Activated naive CD8-positive, alpha-beta T cell treated with anti-CD3 and anti-CD28 coated beads for 36 hours (primary cell): ENCODE measurements around the gene PNPLA1. TPM values are rescaled to one million over a fixed set of nuclear protein-coding genes. Genes with fewer than 3 reads are reported as not detected.
A peak's percentile ranks its signal among the peaks of the same experiment; 100 is the strongest.

Experiments
- DNase-seq: peaks from one replicate; pipeline ENCODE4 v3.0.0; 2021
- H3K27ac Mint-ChIP-seq: one replicate; pipeline ENCODE4 v1.8.0; 2022; ENCODE audit warnings: mild to moderate bottlenecking, moderate library complexity, mixed read lengths
- H3K27me3 Mint-ChIP-seq: one replicate; pipeline ENCODE4 v1.8.0; 2022; ENCODE audit warnings: mild to moderate bottlenecking, mixed read lengths
- H3K36me3 Mint-ChIP-seq: one replicate; pipeline ENCODE4 v1.8.0; 2021; ENCODE audit warnings: mild to moderate bottlenecking, mixed read lengths
- H3K4me1 Mint-ChIP-seq: one replicate; pipeline ENCODE4 v1.8.0; 2021; ENCODE audit warnings: mixed read lengths
- H3K4me3 Mint-ChIP-seq: one replicate; pipeline ENCODE4 v1.8.0; 2022; ENCODE audit warnings: mild to moderate bottlenecking, moderate library complexity, mixed read lengths
- H3K9me3 Mint-ChIP-seq: one replicate; pipeline ENCODE4 v1.8.0; 2022; ENCODE audit warnings: mixed read lengths
- total RNA-seq, 2 experiments: library from RNA; stranded (reverse); gene quantifications; one replicate each; pipeline ENCODE4 v1.2.3, GENCODE V29; 2021

PNPLA1 gene
- total RNA-seq, 2 experiments from 2014 or later, result not detected

DNA sequence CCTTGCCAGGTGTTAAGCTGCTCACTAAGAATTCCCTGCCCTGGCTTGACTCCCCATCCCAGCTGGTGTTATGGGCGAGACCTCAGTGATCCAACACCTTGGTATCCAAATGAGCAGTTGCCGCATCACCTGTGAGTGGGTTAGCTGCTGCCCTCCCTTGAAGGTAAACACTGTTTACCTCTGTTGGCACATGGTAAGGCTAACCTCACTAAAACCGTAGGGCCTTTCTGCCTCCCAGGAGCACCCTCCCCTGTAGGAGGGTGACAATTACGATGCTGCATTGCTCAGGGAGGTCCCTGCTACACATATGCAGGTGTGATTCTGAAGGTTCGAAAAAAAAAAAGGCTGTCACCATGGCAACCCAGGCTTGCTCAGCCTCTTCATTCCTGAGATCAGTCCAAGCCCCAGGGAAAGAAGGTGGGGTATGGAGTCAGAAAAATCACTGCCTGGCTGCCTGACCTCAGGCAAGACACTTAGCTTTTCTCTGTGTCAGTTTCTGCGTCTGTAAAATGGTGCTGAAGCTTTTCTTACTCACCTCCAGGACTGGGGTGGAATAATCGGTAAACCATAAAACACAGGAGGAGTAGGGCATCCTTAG is 19.5 kb downstream of the PNPLA1 start:
- no peaks in the 10 kb centered on the region for H3K36me3 Mint-ChIP-seq
- H3K4me1 Mint-ChIP-seq, result peaks cover 5% of the 10 kb centered on the region
- peaks cover 17% of the 10 kb centered on the region for H3K27me3 Mint-ChIP-seq
- DNase-seq, result no peak
- H3K9me3 Mint-ChIP-seq, result no peaks in the 10 kb centered on the region
- H3K4me3 Mint-ChIP-seq, result no peak overlapping the region
- no peak overlapping the region for H3K27ac Mint-ChIP-seq

DNA sequence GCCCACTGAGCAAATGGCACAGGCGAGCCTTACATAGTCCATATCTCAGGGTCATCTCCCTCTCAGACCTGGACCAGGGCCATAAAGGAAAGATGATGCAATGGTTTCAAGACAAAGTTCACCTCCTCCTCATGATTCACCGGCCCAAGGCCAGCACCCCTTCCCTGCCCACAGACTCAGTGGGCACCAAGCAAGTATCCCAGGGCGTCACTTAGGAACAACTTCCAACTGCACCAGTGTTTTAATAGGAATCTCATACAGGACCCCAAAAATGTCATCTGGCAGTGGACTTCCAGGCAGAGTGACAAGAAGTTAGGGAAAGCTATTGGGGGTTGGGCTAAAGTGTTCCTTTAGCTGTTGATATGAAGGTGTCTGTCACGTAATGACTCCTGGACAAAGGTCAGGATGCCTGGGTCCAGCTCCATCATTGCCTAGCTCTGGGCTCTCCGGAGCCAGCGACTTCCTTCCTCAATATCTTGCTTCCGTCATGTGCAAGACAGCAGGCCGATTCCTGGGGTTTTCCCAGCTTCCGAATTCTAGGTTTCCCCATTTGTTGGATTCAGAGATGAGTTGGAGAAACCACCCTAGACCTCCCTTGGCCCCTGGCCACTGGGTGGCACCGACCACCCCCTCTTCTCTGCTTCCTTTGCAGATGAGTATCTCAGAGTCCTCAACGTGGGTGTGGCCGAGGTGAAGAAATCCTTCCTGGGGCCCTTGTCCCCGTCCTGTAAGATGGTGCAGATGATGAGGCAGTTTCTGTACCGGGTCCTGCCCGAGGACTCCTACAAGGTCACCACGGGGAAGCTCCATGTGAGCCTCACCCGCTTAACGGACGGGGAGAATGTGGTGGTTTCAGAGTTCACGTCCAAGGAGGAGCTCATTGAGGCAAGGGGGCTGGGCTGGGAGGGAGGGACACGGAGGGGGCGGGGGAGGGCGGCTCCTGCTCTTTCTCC is 21.1 kb downstream of the PNPLA1 start:
- Mint-ChIP-seq H3K36me3 (no peaks in the 10 kb centered on the region), H3K4me3 (no peak overlapping the region), H3K27me3 (peaks cover under 1% of the 10 kb centered on the region)

DNA sequence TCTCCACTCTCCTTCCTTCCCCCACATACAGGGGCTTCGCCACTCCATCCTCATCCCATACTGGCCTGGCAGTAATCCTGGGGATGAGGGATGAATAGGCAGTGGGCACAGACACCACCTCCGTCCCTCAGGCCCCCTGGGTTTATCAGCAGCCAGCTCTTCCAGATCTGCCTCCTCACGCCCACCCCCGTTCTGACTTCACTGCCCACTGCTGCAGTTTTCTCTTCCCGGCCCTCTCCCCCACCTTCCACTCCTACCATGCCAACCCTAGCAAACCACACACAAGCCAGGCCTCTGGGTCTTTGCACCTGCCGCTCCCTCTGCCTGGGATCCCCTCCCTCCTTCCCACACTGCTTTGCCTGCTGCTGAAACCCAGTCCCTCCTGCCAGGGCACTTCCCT is 22.3 kb downstream of the PNPLA1 start:
- no peak overlapping the region for H3K4me3 Mint-ChIP-seq
- no peaks in the 10 kb centered on the region for H3K36me3 Mint-ChIP-seq
- no peak overlapping the region for H3K27ac Mint-ChIP-seq
- peaks cover 5% of the 10 kb centered on the region for H3K4me1 Mint-ChIP-seq
- H3K27me3 Mint-ChIP-seq, result no peaks in the 10 kb centered on the region
- no peak for DNase-seq
- H3K9me3 Mint-ChIP-seq, result no peaks in the 10 kb centered on the region

More for the DNA sequence above, 21.1 kb downstream of the PNPLA1 start:
- Mint-ChIP-seq H3K27ac (no peak overlapping the region), H3K9me3 (no peaks in the 10 kb centered on the region), H3K4me1 (peaks cover 5% of the 10 kb centered on the region)
- DNase-seq, result no peak

DNA sequence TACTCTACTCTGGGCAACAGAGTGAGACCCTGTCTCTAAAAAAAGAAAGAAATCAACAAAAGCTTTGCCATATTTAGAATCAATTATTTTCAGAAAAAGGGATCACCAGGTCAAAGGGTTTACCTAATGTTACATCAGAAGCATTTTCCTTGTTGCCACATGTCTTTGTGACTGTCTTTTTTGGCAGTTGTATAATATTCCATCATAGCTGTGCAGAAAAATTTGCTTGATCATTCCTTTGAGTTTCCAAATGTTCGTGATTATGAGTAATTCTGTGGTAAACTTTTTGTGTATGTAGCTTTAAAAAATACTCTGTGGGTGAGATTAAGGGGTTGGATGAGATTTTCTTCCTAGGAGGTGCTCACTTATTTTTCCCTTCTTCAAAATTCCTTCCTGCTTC is 26.4 kb downstream of the PNPLA1 start:
- H3K36me3 Mint-ChIP-seq, result no peaks in the 10 kb centered on the region
- H3K4me1 Mint-ChIP-seq, result no peaks in the 10 kb centered on the region
- H3K27me3 Mint-ChIP-seq, result peaks cover 7% of the 10 kb centered on the region
- H3K4me3 Mint-ChIP-seq, result no peak overlapping the region
- H3K27ac Mint-ChIP-seq, result no peak overlapping the region
- no peak for DNase-seq
- H3K9me3 Mint-ChIP-seq, result no peaks in the 10 kb centered on the region

DNA sequence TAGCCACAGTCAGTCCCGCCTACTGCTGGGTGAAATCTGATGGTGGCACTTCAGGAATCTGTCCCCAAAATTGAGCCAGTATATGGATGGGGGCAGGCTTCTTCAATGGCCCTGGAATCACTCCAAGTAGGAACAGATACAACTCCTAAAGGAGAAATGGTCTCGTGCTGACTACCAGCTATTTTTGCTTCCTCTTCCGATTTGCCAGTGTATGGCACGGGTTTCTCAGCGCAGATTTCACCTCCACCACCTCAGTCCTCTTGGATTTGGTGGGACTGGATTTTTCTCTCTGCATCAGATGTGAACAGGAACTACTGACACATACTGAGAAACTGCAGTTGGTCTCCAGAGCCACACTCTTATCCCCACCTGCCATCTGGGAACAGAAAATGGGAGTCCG is 27.2 kb downstream of the PNPLA1 start:
- Mint-ChIP-seq H3K27me3 (peaks cover 12% of the 10 kb centered on the region), H3K36me3 (no peaks in the 10 kb centered on the region), H3K27ac (no peak overlapping the region), H3K9me3 (no peaks in the 10 kb centered on the region), H3K4me3 (no peak overlapping the region), H3K4me1 (no peaks in the 10 kb centered on the region)
- no peak for DNase-seq

DNA sequence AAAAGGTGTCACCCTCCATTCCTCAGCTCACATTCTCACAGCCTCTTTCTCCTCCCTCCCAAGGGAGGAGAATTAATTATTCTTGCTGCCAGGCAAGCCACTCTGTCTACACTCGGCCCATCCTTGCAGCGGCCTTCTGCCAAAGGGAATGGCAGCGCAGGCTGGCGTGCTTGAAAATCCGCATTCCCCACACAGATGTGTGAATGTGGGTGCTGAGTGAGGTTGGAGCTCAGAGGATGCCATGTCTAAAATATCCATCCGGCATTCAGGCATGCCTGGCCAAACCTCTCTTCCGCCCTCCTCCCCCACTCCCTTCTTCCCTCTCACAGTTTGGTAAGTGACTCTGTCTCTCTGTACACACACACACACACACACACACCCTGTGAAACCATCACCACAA is 27.7 kb downstream of the PNPLA1 start:
- Mint-ChIP-seq H3K36me3 (no peaks in the 10 kb centered on the region), H3K27ac (no peak overlapping the region), H3K9me3 (no peaks in the 10 kb centered on the region), H3K4me3 (no peak overlapping the region), H3K27me3 (peaks cover 15% of the 10 kb centered on the region), H3K4me1 (no peaks in the 10 kb centered on the region)
- DNase-seq, result no peak

DNA sequence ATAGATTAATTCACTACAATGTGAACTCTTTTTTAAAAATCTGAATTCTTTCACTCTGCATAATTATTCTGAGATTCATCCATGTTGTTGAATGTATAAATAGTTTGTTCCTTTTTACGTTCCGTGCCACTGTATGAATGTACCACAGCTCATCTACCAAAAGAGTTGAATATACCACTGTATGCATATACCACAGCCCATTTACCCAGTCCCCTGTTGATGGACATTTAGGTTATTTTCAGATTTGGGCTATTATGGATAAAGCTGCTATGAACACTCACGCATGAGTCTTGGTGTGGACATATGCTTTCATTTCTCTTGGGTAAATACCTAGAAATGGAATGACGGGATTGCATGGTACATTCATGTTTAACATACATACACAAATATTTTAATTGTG is 28.2 kb downstream of the PNPLA1 start:
- Mint-ChIP-seq H3K36me3 (no peaks in the 10 kb centered on the region), H3K27me3 (peaks cover 15% of the 10 kb centered on the region), H3K9me3 (no peaks in the 10 kb centered on the region), H3K4me3 (no peak overlapping the region), H3K4me1 (no peaks in the 10 kb centered on the region), H3K27ac (no peak overlapping the region)
- no peak for DNase-seq

DNA sequence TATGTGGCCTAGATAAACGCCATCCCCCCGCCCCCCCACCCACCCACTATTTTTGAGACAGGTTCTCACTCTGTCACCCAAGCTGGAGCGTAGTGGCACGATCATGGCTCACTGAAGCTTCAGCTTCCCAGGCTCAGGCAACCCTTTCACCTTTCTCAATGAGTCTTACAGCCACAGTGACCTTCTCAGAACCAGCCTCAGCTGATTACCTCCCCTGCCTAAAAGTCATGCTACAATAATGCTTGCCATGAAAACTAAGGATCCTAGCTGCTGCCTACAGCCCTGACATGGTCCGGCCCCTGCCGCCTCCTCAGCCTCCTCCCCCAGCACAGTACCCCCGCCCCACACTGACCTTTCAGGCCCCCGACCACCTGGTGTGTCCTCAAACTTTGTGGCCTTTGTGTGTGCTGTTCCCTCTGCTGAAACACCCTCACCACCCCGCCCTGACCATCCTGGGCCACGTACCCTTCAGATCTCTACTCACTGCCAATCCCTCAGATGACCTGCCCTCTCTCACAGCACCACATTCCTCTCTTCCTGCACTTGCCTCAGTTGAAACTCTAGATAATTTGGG is 31.3 kb downstream of the PNPLA1 start:
- Mint-ChIP-seq H3K4me1 (no peaks in the 10 kb centered on the region), H3K36me3 (no peaks in the 10 kb centered on the region), H3K9me3 (no peaks in the 10 kb centered on the region), H3K27ac (no peak overlapping the region), H3K4me3 (no peak overlapping the region), H3K27me3 (peaks cover 15% of the 10 kb centered on the region)
- no peak for DNase-seq

DNA sequence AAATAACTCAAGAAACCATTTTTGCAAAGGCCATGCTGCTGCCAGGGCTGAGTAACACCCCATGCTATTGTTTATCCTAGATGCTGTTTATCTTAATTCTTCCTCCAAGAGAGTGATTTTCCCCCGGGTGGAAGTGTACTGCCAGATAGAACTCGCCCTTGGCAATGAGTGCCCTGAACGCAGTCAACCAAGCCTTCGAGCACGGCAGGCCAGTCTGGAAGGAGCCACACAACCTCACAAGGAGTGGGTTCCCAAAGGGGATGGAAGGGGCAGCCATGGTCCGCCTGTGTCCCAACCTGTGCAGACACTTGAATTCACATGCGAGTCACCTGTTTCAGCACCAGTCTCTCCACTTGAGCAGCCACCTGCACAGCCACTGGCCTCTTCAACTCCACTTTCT is 31.9 kb downstream of the PNPLA1 start:
- H3K4me3 Mint-ChIP-seq, result no peak overlapping the region
- no peaks in the 10 kb centered on the region for H3K4me1 Mint-ChIP-seq
- no peaks in the 10 kb centered on the region for H3K36me3 Mint-ChIP-seq
- H3K27ac Mint-ChIP-seq, result no peak overlapping the region
- H3K27me3 Mint-ChIP-seq, result peaks cover 15% of the 10 kb centered on the region
- DNase-seq, result no peak
- no peaks in the 10 kb centered on the region for H3K9me3 Mint-ChIP-seq

DNA sequence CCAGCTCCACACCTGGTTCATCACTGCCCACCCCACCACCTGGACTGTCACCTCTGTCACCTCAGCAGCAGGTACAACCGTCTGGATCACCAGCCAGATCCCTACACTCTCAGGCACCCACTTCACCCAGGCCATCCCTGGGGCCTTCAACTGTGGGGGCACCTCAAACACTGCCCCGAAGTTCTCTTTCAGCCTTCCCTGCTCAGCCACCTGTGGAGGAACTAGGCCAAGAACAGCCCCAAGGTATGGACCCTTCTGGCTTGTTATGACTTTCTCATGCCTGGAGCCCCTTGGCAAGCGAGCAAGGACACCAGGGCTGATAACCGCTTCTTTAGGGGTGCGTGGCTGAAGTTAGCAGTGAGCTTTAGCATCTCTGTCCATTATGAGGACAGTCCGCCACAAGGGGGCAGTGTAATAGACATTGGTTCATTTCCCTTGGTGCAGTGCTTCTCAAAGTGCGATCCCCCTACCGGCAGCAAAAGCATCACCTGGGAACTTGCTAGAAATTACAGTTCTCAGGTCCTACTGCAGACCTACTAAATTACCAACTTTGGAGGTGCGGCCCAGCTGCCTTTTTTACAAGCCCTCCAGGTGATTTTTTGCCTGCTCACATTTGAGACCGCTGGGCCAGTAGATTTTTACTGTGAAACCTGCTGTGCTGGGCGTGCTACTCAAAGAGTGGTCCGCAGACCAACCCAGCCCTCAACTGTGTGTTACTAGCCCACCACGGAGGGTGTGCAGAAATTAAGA is 32.5 kb downstream of the PNPLA1 start:
- peak; percentile 86 for DNase-seq
- H3K27ac Mint-ChIP-seq, result no peak overlapping the region
- no peaks in the 10 kb centered on the region for H3K4me1 Mint-ChIP-seq
- no peaks in the 10 kb centered on the region for H3K36me3 Mint-ChIP-seq
- H3K27me3 Mint-ChIP-seq, result peaks cover 15% of the 10 kb centered on the region
- no peaks in the 10 kb centered on the region for H3K9me3 Mint-ChIP-seq
- H3K4me3 Mint-ChIP-seq, result no peak overlapping the region

DNA sequence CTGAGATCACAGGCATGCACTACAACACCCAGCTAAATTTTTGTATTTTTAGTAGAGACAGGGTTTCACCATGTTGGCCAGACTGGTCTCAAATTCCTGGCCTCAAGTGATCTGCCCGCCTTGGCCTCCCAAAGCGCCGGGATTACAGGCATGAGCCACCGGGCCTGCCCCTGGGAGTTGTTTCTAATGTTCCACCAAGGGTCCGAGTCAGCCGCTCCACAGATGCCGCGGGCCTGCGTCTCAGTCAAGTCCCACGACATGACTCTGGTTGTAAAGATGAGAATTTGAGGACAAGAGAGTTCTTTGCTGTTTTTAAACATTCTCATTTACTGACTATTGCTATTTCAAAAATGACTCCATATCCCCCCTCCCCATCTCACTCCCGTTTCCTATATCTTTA is 36.0 kb downstream of the PNPLA1 start:
- no peaks in the 10 kb centered on the region for H3K9me3 Mint-ChIP-seq
- no peak overlapping the region for H3K4me3 Mint-ChIP-seq
- H3K36me3 Mint-ChIP-seq, result no peaks in the 10 kb centered on the region
- peaks cover 11% of the 10 kb centered on the region for H3K27me3 Mint-ChIP-seq
- no peaks in the 10 kb centered on the region for H3K4me1 Mint-ChIP-seq
- DNase-seq, result no peak
- H3K27ac Mint-ChIP-seq, result no peak overlapping the region

DNA sequence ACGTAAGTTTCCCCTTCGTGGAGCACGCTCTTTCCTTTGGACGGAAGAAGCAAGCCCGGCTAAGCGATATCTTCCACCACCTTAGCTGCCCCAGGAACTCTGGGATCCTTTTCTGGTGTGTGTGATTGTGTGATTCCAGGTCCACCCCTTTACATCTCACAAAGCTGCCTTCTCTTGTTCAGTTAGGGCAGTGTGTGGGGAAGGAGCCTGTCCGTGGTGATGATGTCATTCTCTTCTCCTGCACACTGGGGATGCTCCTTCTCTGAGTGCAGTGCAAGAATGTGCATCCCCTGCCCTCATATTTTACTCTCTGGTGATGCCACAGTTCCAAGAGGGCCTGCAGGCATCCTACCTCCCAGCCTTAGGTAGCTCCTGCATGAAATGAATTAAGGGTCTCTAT is 36.5 kb downstream of the PNPLA1 start:
- no peak for DNase-seq
- Mint-ChIP-seq H3K9me3 (no peaks in the 10 kb centered on the region), H3K27ac (no peak overlapping the region)

DNA sequence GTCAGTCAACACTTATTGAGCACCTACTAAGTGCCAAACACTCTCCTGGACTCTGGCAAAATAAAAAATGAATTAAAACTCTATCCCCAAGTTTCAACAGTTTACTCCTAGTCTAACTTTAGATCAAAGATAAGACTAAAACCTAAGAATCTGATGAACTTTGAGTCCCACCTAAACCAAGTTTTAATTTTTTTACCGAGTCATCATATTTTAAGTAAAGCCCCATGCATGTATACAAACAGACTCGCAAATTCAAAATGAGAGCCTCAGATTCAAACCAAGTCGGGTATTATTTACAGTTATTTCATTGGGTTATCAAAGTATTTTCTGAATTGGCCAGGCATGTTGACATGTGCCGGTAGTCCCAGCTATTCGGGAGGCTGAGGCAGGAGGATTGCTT is 38.7 kb downstream of the PNPLA1 start:
- Mint-ChIP-seq H3K4me1 (no peaks in the 10 kb centered on the region), H3K9me3 (no peaks in the 10 kb centered on the region), H3K27me3 (peaks cover 8% of the 10 kb centered on the region), H3K4me3 (no peak overlapping the region), H3K27ac (no peak overlapping the region), H3K36me3 (no peaks in the 10 kb centered on the region)
- no peak for DNase-seq

More for the DNA sequence above, 36.5 kb downstream of the PNPLA1 start:
- Mint-ChIP-seq H3K4me3 (no peak overlapping the region), H3K36me3 (no peaks in the 10 kb centered on the region), H3K4me1 (no peaks in the 10 kb centered on the region), H3K27me3 (peaks cover 12% of the 10 kb centered on the region)

DNA sequence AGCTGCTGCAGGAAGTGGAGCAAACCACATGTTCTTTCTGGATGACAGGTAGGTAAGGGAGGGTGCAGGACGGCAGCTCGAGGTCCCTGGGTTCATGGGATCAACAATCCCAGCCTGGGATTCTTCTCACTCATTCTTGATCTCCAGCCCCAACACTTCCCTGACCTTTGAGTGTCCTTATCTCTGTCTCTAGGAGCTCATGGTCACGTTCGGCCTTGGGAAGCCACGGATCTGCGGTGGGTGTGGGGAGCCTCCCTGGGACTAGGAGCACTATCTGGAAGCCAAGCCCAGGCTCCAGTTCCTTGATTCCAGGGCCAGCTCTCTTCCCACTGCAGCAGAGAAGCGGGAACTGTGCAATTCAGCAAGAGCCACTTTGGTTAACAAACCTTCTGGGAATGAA is 39.3 kb downstream of the PNPLA1 start:
- peaks cover 8% of the 10 kb centered on the region for H3K27me3 Mint-ChIP-seq
- H3K36me3 Mint-ChIP-seq, result no peaks in the 10 kb centered on the region
- no peak overlapping the region for H3K4me3 Mint-ChIP-seq
- H3K27ac Mint-ChIP-seq, result no peak overlapping the region
- H3K9me3 Mint-ChIP-seq, result no peaks in the 10 kb centered on the region
- no peak for DNase-seq
- no peaks in the 10 kb centered on the region for H3K4me1 Mint-ChIP-seq

DNA sequence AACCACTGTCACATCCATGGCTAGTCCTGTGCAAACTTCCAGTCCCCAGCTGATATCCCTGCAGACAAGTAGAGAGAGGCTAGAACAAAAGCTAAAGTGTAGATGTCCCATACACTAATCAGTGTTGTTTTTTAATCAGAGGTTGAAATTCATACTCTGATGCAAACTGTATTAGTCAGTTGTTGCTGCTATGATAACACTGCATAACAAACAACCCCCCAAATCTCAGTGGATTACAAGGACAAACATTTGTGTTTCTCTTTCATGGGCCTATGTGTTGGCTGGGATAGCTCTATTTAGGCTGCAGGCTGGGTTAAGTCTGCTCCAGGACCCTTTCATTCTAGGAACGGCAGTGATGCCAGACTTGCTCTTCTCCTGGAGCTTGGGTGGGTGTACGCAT is 40.0 kb downstream of the PNPLA1 start:
- H3K4me1 Mint-ChIP-seq, result no peaks in the 10 kb centered on the region
- no peaks in the 10 kb centered on the region for H3K36me3 Mint-ChIP-seq
- no peaks in the 10 kb centered on the region for H3K9me3 Mint-ChIP-seq
- DNase-seq, result no peak
- H3K27ac Mint-ChIP-seq, result no peak overlapping the region
- H3K4me3 Mint-ChIP-seq, result no peak overlapping the region
- H3K27me3 Mint-ChIP-seq, result peaks cover 8% of the 10 kb centered on the region
